GM18873 (cell line): ENCODE data around the gene KRTAP12-3.
"Not testable (repeated sequence)": the region's sequence is repeated elsewhere in the genome, so short reads cannot be mapped to it uniquely, and the experiment has no call there.

ENCODE experiments used
- ATAC-seq: cut with Tn5 transposase; IDR thresholded peaks from one replicate; pipeline ENCODE4 v1.9.1; 2021; ENCODE audit warnings: mild to moderate bottlenecking, moderate library complexity, moderate number of reproducible peaks; ENCODE audit not compliant: unreplicated experiment, low FRiP score

The KRTAP12-3 gene

GRCh38 chr21:44657635-44658540, at the start of gene KRTAP12-3:
Gene KRTAP12-3, plus strand, starts transcription at chr21:44657932. Its CDS starts 48 bp downstream, at chr21:44657980.
- ATAC-seq = no peak

- no peak for ATAC-seq
These were observed 48.5 kb upstream of the KRTAP12-3 start for GRCh38 chr21:44609193-44609592.

GRCh38 chr21:44610157-44610843, 47.4 kb upstream of the KRTAP12-3 start:
- not testable (repeated sequence) for ATAC-seq

GRCh38 chr21:44611551-44611950, 46.2 kb upstream of the KRTAP12-3 start:
- ATAC-seq = no peak

GRCh38 chr21:44612029-44612486, 45.7 kb upstream of the KRTAP12-3 start, which contains the start of gene KRTAP10-8:
Gene KRTAP10-8, plus strand, starts transcription at chr21:44612079. Its CDS starts 22 bp downstream, at chr21:44612101.
- no peak for ATAC-seq

GRCh38 chr21:44612669-44613229, 45.0 kb upstream of the KRTAP12-3 start:
- ATAC-seq = no peak

GRCh38 chr21:44613386-44614155, 44.2 kb upstream of the KRTAP12-3 start:
- ATAC-seq = no peak

- no peak for ATAC-seq
These were observed 43.5 kb upstream of the KRTAP12-3 start for GRCh38 chr21:44614161-44614631.

- no peak for ATAC-seq
These were observed 42.8 kb upstream of the KRTAP12-3 start for GRCh38 chr21:44614961-44615391.

GRCh38 chr21:44615466-44615865, 42.3 kb upstream of the KRTAP12-3 start:
- ATAC-seq = no peak

GRCh38 chr21:44615911-44616590, 41.7 kb upstream of the KRTAP12-3 start:
- no peak for ATAC-seq

- ATAC-seq = no peak
These were observed 41.2 kb upstream of the KRTAP12-3 start for GRCh38 chr21:44616591-44616926.

GRCh38 chr21:44617071-44617501, 40.6 kb upstream of the KRTAP12-3 start:
- no peak for ATAC-seq

- ATAC-seq = no peak
These were observed 39.2 kb upstream of the KRTAP12-3 start for GRCh38 chr21:44618504-44618903.

- no peak for ATAC-seq
These were observed 38.8 kb upstream of the KRTAP12-3 start for GRCh38 chr21:44618909-44619308.

- ATAC-seq = no peak
These were observed 37.8 kb upstream of the KRTAP12-3 start for GRCh38 chr21:44619886-44620285.

GRCh38 chr21:44623575-44623974, 34.2 kb upstream of the KRTAP12-3 start:
- ATAC-seq = no peak

GRCh38 chr21:44625756-44626155, 32.0 kb upstream of the KRTAP12-3 start:
- ATAC-seq = no peak

- ATAC-seq = no peak
These were observed 31.5 kb upstream of the KRTAP12-3 start for GRCh38 chr21:44626262-44626661.
